Epithelial cell of esophagus (primary cell): ENCODE measurements around the gene MYO9B.

Source experiments
- DNase-seq: peaks from one replicate; pipeline ENCODE4 v3.0.0; 2010; ENCODE audit warnings: low read depth
- H3K4me3 ChIP-seq: 2 replicates; pipeline ENCODE4 v1.5.1; 2011; ENCODE audit warnings: mild to moderate bottlenecking, low read length, control low read depth
- TF ChIP-seq, protein P1 (sequence below): IDR thresholded peaks from 2 replicates; pipeline ENCODE4 v1.5.1; 2011; ENCODE audit warnings: low read depth, mild to moderate bottlenecking, low read length, control low read depth, inconsistent platforms; ENCODE audit not compliant: insufficient read depth; ENCODE audit errors: missing control alignments

MYO9B gene

DNA sequence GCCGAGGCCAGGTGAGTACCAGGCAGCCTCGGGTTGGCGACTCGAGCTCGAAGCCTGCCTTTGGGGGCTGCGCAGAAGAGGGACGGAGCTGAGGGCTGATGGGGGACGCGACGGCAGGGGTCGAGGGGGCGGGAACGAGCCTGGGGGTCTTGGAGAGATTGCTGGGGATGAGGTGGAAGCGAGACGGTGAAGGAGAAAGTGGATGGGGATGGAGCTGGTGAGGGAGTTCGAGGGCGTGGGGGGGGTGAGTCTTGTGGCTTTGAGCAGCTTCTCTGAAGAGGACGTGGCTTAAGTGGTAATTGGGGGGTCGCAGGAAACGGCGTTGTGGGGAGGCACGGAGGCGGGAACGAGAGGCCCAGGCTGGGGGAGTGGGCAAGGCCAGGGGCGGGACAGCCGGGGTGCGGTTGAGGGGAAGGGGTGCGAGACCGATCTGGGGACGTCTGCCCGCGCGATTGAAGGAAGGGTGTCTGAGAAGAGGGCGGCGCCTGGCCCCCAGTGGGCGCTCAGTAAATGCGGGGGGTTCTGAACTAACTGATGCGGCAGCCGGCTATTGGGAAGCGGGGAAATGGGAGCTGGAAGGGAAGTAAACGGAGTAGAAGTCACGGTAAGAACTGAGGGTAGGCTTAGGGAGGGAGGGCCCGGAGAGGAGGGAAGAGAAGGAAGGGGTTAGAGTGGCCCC, 426 bp downstream of the MYO9B start:
- DNase-seq, result peak; percentile 27
- peak overlapping the region; percentile 89 for H3K4me3 ChIP-seq
- TF ChIP-seq, protein P1, sequence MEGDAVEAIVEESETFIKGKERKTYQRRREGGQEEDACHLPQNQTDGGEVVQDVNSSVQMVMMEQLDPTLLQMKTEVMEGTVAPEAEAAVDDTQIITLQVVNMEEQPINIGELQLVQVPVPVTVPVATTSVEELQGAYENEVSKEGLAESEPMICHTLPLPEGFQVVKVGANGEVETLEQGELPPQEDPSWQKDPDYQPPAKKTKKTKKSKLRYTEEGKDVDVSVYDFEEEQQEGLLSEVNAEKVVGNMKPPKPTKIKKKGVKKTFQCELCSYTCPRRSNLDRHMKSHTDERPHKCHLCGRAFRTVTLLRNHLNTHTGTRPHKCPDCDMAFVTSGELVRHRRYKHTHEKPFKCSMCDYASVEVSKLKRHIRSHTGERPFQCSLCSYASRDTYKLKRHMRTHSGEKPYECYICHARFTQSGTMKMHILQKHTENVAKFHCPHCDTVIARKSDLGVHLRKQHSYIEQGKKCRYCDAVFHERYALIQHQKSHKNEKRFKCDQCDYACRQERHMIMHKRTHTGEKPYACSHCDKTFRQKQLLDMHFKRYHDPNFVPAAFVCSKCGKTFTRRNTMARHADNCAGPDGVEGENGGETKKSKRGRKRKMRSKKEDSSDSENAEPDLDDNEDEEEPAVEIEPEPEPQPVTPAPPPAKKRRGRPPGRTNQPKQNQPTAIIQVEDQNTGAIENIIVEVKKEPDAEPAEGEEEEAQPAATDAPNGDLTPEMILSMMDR, result no peak

DNA sequence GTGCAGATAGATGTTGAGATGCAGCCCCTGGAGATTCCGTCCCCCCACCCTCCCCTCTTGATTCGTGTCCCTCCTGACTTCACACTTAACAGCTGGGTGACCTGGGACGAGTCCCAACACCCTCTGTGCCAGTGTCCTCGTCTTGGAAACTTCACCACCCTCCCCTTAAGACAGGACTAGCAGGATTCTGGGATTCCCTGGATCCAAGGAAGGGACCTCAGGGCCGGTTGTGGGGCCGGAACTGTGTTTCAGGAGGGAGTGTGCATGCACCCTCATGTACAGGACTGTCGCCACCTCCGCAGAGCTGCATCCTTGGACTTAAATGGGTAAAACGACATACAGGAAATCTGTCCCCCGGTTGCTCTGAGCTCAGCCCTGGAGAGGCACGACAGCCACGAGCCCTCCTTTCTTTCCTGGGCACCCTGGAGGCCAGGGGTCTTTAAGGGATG, 990 bp downstream of the MYO9B start:
- peak overlapping the region; percentile 89 for H3K4me3 ChIP-seq
- DNase-seq, result peak; percentile 32
- TF ChIP-seq, protein P1, result no peak

DNA sequence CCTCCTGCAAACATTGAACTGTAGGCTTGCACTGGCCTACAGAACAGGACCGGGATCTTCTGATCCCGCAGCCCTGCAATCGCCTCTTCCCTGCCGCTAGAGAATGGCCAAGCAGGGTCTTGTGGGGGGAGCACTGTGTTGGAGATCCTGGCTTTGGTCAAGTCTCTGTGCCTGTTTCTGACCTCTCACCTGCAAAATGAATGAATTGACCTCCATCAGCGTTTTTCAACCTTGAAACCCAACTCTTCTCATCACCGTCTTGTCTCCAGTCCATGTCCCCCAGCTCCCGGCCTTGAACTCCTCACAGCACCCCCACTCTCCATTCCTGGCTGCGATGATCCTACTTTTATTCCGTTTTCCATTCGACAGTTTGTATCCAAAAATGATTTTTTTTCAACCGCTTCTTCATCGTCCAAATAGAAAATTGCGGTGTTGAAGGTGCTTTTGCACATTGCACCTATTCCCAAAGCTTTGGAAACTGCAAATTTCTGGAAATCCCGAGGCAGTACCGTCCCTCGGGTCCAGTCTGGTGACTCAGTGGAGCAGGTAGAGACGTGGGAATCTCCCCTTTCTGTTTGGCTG, 2.0 kb downstream of the MYO9B start:
- TF ChIP-seq, protein P1, result no peak
- H3K4me3 ChIP-seq, result peak overlapping the region; percentile 89
- DNase-seq, result no peak

DNA sequence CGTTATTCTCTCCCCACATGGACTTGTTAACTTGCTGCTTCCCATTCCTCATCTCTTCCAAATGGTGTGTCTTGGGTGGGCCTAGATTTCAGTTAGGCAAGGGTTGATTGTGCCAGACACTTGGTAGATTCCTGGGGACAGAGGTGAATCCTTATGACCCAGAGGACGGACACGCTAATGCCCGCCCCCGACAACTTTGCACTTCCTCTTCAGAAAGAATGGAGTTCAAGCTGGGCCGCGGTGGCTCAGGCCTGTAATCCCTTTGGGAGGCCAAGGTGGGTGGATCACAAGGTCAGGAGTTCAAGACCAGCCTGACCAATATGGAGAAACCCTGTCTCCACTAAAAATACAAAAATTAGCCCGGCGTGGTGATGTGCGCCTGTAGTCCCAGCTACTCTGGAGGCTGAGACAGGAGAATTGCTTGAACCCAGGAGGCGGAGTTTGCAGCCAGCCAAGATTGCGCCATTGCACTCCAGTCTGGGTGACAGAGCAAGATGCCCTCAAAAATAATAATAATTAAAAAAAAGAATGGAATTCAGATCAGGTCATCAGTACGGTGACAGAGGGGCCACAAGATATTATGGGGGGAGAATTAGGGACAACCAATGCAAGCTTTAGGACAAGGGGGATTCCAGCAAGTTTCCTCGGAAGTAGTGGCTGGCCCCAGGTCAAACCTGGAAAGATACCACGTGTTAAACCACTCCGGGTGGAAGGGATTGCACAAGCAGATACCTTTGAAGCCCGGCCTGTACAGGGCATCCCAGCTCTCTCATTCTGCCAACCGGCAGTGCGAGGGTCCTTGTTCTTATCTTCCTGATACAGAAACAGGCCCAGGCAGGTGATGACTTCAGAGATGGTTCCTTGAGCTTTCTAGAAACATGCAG, 2.7 kb downstream of the MYO9B start:
- DNase-seq, result peak; percentile 41
- TF ChIP-seq, protein P1, result no peak
- H3K4me3 ChIP-seq, result no peak overlapping the region

DNA sequence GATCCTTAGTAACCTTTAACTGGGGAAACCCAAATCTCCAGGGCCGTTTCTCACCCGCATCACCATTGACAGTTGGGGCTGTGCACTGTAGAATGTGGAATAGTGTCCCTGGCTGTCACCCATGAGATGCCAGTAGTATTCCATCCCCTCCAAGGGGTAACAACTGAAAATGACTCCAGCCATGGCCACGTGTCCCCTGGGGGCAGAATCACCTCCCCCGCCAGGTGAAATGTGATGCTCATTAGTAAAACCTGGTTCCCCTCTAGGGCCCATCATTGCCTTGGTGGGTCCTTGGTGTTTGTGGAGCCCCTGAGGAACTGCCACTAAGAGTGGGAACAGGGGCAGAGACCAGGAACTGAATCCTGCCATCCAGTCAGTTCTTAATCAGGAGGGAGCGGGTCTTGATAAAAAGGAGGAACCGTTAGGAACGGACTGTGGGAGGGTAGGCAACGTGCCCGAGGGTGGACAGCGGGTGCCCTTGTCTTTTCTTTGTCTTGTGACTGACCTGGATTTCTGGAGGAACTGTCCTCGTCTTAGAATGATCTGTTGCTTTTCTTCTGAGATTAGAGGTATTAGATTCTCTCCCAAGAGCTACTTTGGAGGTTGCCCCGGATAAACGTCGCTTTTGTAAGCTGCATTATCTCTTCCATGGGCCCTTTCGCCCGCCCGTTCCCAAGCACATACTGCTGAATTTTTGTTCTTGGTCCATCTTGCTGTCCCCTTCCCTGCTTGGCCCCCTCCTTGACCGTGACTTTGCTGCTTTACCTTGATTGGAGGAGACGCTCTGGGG, 3.5 kb downstream of the MYO9B start:
- no peak for DNase-seq
- H3K4me3 ChIP-seq, result peak overlapping the region; percentile 39
- TF ChIP-seq, protein P1, result no peak

DNA sequence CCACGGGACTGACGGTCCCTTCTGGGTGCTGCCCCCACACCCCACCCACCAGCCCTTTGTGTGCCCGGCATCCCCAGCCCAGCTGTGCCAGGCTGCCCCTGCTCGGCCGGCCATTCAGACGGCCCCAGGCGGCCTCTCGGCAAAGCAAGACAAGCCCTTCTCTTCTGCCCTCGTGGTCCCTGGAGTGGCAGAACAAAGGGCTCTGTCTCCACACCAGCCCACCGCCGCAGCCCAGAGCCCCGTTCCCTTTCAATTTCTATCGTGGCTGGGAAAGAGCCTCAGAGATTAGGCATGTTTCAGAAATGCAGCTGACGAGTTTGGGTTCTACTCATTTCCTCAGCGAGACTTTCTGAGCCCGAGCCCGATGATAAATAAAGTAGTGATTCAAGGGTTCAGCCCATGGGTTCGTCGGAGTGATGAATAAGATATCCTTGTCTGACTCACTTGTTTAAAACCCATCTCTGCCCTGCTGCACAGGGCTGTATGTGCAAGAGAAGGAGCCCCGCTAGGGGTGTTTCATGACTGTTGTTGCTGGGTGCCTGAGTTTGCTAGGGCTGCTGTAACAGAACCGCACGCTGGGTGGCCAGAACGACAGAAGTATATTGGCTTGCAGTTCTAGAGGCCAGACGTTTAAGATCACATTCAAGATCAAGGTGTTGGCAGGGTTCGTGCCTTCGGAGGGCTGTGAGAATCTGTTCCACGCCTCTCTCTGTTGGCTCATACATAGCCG, 4.3 kb downstream of the MYO9B start:
- H3K4me3 ChIP-seq, result peak overlapping the region; percentile 39
- TF ChIP-seq, protein P1, result peak; percentile 67
- peak; percentile 99 for DNase-seq
